ENCODE measurements around the gene CGB5.

CGB5 gene

DNA sequence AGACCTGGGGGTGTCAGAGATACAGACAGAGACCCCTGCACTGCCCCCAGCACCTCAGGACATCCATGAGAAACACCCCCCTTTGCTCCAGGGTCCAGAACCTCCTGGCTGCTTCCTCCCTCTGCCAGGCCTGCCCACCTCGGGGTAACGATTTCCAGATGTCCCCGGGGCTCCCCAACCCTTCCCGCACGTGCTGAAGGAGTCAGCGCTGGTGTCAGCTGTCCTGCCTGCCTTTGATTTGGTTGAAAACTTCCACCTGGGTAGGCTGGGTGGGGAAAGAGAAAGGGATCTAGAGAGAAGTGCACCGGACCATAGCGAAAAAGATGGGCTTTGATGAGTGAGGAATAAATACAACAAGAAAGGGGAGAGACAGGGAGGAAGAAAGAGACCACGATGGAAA, 15.4 kb downstream of the CGB5 start:
- DNase-seq = no peak

DNA sequence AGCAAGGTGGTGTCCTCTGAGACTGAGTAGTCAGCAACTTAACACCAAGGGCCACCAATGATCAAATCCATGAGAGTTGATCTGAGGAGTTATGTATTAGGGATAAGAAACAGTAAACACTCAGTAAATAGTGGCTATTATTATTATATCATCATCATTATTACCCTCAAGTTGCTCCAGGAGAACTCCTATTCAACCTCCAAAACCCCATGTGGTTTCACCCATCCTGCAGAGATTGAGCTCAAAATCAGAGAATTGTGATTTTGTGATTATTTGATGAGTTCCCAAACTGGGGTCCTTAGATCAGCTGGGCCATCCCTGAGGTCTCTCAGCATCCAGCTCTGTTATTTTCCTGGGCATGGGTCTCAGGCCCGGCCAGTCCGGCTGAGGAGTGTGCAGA, 17.4 kb downstream of the CGB5 start:
- DNase-seq = no peak

DNA sequence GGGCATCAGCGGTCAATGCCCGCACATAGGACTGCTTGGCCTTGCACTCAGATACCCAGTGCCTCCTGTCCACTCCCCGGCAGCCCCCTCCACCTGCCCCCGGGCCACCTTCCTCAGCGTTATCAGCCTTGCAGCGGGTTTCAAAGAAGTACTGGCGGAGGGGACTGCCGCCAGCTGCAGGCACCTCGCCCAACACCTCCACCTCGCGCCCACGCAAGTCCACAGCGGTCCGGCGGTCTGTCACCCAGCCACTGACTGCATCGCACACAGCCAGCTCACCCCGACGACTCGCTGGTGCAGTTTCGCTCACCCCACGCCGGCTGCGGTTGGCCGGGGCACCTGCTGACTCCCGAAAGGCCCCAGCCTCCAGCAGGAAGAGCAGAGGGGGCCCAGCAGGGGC, 17.8 kb downstream of the CGB5 start:
- DNase-seq = no peak

DNA sequence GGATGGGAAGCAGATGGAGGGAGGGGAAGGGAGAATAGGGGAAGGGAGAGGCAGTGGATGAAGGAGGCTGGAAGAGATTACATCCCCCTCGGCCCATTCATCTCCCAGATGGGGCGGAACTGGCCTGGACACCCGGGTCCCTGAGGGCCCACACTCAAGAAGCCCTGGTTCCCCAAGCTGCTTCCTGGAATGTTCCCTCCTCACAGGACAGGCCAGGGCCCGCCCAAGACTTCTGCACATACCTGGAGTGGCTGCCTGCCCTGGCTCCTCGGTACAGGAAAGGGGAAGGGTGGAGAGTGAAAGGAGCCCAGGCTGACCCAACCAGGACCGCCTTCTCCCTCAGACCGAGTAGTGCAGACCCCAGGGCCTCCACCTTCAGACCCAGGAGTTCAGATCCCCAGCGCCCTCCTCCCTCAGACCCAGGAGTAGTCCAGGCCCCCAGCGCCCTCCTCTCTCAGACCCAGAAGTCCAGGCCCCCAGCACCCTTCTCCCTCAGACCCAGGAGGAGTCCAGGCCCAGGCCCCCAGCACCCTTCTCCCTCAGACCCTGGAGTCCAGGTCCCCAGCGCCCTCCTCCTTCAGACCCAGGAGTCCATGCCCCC, 20.5 kb downstream of the CGB5 start:
- DNase-seq = no peak

DNA sequence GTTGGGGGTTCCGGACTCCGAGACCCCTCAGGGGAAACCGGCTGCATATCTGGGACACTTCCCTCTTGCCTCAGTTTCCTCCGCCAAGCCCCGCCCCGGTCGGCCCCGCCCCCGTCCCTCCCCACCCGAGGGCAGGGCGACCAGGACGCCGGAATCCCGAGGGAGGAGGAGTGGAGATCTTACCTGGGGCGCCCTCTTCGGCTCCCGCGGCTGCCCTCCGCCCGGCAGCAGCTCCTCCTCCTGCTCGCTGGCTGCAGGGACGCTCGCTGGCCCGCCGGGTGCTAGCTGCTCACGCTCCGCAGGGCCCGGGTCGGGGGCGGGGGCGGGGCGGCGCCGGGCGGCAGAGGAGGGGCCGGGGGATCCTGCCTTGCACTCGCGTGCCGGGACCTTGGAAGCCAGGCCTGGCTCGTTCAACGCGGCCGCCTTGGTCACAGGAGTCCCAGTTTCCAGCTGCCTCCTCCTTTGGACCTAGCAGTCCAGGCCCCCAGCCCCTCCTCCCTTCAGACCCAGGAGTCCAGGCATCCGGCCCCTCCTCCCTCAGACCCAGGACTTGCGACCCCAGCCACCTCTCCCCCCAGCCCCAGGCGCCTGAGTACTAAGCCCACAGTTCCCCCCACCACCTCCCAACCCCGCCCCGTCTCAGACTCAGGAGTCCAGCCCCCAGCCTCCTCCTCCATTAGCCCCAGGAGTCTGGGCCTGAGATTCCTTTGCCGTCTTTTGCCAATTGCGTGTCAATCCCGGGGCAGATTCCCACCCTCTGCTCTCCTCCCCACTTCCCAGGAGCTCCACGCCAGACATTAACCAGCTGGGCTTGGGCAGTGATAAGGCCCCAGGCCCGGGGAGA, 21.3 kb downstream of the CGB5 start, which contains the start of gene NTF4:
Gene NTF4, minus strand, starts transcription at position 51 of the 844 bp plus-strand sequence. CDS start 2,821 bp downstream, outside the sequence.
- no peak for DNase-seq

DNA sequence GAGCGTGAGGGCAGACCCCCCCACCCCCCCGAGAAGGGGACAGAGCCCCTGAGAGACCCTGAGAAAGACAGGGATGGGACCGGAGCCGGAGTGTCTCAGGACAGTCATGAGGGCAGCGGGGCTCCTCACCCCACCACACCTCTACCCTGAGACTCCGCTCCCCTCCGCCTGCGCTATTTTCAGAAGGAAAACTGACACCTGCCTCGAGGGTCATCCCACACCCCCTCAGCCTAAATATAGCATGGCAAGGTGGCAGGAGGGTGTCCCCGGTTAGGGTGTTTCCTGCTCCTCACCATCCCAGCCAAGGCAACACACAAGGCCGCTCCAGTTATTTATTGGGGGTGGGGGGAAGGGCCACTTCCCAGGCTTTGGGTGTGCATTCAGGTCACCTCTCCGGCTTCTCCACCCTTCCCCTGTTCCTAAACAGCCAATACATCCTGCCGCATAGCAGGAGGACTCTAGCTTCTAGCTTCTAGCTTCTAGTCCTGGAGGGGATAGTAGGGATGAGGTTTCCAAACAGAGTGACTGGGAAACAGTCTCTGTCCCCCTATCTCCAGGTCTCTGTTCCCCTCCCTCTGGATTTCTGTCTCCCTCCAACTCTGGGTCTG, 22.4 kb downstream of the CGB5 start:
- DNase-seq = no peak

DNA sequence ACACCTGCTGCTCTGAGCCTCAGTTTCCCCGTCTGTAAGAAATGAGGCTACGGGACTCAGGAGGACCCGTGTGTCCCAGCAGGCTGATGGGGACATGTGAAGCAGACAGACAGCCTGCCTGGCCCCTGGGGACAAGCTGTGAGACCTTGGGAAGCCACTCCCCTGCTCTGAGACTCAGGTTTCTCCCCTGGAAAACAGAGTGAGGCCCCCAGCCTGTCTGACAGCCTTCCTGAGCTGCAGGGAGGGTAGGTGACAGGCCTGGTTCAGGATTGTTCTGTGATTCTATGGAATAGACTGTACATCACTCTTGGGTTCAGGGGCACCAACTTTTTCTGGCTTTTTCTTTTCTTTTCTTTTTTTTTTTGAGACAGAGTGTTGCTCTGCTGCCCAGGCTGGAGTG, 23.9 kb downstream of the CGB5 start:
- DNase-seq = no peak

DNA sequence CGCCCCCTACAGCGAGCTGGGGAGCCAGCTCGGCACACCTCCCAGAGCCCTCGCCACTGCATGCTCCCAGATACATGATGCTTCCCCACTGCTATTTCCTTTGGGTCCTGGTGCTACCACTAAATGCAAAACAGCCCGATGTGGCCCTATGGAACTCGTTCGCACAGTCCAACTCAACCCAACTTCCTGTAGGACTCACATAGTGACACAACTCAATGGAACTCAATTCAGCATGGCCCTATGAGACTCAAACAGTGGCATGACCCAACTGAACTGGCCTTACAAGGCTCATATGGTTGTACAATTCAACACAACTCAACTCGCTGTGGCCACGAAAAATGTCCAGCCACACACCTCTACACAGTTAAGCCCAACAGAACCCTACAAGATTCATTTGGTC, 25.4 kb downstream of the CGB5 start:
- no peak for DNase-seq

DNA sequence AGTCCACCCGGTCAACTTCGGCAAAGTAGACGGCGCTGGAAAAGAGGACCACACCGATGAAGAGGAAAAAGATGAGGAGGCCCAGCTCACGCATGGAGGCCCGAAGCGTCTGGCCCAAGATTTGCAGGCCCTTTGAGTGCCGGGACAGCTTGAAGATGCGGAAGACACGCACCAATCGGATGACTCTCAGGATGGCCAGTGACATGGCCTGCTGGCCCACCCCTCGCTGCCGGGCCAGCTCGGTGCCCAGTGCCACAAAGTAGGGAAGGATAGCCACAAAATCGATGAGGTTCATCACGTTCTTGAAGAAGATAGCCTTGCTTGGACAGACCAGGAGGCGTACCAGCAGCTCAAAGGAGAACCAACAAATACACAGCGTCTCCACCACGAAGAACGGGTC, 26.8 kb downstream of the CGB5 start:
- no peak for DNase-seq

DNA sequence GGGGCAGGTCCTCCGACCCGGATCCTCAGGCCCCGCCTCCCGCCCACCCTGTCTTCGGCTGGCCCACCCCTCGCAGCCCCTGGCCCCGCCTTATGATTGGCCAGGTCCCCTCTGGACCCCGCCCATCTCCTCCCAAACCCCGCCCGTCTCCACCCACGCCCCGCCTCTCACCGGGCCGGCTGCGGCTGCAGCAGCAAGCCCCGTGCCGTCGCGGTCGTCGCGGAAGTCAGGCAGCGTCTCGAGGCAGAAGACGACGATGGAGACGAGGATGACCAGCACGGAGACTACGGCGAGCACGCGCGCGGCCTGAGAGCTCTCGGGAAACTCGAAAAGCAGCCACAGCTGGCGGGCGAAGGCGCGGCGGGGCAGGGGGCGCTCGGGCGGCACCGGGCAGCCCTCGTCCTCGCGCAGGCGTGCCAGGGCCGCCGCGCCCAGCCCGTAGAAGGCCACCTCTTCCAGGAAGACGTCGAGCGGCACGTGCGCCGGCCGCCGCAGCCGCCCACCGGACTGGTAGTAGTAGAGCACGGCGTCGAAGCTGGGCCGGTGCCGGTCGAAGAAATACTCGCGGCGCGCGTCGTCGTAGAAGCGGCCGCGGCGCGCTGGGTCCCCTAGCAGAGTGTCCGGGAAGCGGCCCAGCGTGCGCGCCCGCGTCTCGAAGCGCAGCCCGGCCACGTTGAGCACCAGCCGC, 28.4 kb downstream of the CGB5 start:
- DNase-seq = no peak

DNA sequence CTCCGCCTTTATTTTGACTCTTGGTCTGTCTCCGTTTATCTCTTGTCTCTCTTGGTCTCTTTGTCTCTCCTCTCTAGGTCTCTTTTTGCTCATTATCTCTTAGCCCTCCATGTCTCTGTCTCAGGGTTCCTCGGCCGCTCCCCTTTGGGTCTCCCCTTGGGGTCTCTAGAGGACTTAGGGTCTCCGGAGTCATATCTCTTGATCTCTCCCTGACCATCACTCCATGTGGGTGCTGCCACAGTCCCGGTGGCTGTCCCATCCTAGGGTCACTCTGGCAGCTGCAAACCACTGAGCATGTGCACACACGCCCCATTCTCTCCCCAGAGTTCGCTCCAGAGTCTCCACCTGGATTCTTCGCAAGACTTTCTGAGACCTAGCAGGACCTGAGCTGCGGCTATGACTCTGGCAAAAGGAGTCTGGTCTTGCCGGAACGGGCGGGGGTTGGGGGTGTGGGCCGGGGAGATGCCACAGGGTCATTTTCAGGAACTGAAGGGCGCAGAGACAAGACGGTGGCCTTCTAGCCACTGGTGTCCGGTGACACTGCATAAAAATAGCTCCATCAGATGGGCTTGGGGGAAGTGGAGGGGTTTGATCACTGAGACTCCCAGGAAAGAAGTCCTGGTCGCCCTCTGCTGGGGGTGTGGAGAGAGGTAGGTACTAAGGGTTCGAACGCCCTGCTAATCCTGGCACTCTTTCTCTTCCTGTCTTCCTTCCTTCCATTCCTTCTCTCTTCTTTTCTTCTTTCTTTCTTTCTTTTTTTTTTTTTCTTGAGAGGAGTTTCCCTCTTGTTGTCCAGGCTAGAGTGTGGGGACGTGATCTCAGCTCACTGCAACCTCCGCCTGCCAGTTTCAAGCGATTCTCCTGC, 30.1 kb downstream of the CGB5 start:
- peak; percentile 16 for DNase-seq

DNA sequence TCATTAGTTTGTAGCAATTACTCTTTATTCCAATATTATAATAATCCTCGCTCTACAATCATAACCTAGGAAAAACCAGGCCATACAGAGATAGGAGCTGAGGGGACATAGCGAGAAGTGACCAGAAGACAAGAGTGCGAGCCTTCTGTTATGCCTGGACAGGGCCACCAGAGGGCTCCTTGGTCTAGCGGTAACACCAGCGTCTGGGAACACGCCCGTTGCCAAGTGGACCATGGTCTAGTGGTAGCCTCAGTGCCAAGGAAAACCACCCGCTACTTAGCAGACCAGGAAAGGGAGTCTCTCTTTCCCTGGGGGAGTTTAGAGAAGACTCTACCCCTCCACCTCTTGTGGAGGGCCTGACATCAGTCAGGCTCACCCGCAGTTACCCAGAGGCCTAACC, 31.2 kb downstream of the CGB5 start:
- peak; percentile 33 for DNase-seq

DNA sequence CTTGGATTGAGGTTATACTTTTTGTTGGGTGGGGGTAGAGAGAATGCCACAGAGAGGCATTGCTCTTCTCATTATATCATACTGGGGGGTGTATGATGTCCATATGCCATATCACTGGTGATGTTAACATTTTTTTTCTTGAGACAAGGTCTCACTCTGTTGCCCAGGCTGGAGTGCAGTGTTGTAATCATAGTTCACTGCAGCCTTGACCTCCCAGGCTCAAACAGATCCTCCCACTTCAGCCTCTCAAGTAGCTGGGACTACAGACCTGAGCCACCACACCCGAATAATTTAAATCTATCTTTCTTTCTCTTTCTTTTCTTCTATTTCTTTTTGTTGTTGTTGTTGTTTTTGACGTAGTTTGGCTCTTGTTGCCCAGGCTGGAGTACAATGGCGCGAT, 36.7 kb downstream of the CGB5 start:
- no peak for DNase-seq

DNA sequence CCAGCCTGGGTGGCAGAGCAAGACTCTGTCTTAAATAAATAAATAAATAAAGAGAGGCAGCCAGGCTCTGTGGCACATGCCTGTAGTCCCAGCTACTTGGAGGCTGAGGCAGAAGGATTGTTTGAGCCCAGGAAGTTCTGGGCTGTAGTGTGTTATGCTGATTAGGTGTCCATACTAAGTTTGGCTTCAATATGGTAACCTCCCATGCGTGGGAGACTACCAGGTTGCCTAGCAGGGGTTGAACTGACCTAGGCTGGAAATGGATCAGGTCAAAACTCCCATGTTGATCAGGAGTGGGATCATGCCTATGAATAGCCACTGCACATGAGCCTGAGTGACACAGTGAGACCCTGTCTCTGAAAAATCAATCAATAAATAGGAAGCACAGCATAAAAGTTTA, 37.6 kb downstream of the CGB5 start:
- no peak for DNase-seq

DNA sequence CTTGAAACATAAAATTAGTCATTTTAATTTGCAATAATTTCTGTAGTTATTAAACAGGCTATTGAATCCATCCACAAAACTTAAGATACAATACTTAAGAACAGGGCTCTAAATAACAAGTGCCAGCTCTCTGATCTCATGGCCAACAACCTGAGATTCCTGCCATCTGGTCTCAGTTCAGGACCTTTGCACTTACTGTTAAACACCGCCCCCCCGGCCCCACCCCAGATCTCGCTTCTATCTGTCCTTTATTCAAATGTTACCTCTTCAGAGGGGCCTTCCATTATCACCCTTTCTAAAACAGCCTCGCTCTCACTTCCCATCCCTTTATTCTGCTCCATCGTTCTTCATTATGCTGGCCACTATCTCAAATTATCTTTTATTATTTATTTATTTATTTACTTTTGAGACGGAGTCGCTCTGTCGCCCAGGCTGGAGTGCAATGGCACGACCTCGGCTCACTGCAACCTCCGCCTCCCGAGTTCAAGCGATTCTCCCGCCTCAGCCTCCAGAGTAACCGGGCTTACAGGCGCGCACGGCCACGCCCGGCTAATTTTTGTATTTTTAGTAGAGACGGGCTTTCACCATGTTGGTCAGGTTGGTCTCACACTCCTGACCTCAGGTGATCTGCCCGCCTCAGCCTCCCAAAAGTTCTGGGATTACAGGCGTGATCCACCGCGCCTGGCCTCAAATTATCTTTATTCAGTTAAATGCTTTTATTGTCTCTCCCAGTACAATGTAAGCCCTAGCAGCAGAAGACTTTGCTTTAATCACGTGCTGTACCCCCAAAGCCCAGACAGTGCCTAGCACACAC, 40.8 kb downstream of the CGB5 start:
- no peak for DNase-seq

DNA sequence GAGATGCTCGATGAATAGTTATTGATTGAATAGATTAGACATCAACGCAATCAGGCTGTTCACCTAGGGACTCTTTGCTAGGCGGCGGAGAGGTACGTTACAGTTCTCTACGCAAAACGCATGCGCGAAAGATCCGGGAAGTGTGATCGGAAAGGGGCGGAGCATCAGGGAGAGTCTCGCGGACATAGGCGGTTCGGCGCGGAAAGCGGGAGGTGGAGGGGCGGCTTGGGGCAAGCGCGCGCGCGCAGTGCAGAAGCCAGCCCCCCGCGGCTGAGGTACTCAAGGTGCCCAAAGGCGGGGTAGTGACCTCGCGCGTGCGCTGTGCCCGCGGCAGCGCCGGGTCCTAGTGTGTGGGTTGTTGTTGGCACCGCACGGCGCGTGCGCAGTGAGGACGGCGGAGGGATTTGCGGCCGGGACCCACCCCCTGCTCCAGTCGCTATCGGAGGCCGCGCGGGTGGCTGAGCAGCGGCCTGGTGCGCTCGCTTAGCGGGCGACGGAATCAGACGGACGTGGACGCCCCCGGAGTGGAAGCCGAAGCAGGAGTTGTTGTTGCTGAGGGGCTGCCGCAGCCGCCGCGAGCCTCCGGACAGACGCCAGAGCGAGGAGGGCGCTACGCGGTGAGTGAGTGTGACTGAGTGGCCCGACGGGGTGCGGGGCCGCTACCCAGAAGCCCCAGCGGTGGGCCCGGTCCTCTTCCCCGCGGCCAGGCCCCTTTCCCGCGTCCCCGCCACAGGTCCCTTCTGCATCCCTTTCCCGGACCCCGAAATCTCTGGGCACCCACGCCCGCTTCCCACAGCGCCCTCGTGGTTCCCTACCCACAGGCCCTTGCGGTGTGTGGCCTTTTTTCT, 41.6 kb downstream of the CGB5 start, which contains the start of gene SNRNP70:
Gene SNRNP70, plus strand, starts transcription at position 432 of the 848 bp plus-strand sequence. CDS start 964 bp downstream, outside the sequence.
- DNase-seq = peak; percentile 99

DNA sequence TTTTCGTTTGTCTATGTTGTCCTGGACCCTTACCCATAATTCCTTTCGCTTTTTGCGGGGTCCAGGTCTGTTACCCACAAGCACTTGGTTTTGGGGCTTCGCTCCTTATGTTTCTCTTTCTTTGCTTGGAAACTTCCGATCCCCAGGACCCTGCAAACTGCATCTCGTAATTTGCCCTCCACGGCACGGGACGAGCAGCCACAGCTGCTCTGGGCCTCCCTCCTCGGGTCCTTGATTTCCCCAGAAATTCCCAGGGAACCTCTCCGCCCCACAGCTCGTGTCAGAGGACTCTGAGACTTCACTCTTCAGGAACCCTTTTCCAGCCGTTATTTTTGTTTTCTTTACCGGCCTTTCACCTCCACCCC, 42.2 kb downstream of the CGB5 start:
- no peak for DNase-seq

DNA sequence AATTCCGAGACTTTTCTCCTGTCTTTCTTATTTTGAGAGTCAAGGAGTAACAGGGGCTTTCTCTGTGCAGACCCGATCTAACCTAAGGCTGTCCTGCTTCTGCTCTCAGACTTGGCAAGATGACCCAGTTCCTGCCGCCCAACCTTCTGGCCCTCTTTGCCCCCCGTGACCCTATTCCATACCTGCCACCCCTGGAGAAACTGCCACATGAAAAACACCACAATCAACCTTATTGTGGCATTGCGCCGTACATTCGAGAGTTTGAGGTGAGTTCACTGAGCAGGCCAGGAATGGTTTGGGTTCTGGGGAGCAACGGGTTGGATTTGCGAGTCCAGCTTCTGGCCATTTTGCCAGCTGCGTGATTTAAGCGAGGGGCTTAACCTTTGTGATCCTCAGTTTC, 42.6 kb downstream of the CGB5 start:
- DNase-seq = no peak

DNA sequence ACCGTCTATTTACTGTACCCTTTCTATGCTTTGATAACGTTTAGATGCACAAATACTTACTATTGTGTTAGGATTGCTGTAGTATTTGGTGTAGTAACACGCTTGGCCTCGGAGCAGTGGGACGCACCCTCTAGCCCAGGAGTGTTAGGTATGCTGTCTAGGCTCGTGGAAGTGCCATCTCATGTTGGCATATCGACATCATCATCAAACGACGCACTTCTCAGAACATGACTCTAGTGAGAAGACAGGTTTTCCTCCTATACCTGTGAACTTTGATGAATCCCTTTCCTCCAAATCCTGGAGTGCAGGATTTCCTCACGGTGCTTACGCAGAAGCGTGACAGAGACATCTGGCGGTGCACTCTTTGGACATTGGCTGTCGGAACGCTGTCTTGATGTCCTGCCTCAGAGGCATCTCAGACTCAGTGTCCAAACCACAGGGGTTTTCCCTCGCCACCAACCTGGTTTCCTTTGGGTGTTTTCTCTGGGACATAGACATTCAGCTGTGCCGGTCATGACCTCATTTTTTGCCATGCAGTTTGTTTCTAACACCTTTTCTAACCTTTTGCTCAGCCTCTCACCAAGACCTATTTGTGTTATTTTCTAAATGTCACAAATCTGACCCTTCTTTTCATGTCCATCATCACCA, 47.9 kb downstream of the CGB5 start:
- no peak for DNase-seq

DNA sequence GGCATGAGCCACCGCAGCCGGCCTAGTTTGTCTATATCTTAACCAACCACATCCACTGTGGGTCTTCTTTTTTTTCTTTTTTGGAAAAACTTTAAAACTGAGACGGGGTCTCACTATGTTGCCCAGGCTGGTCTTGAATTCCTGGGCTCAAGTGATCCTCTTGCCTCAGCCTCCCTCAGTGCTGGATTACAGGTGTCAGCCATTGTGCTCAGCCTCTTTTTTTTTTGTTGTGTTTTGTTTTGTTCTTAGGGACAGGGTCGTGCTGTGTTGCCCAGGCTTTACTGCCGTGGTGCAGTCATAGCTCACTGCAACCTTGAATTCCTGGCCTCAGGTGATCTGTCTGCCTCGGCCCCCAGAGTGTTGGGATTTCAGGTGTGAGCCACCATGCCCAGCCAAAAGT, 49.0 kb downstream of the CGB5 start:
- DNase-seq = no peak
